ENCODE measurements around the gene LIPI.
"Not testable (repeated sequence)": the region's sequence is repeated elsewhere in the genome, so short reads cannot be mapped to it uniquely, and the experiment has no call there.

LIPI gene

DNA sequence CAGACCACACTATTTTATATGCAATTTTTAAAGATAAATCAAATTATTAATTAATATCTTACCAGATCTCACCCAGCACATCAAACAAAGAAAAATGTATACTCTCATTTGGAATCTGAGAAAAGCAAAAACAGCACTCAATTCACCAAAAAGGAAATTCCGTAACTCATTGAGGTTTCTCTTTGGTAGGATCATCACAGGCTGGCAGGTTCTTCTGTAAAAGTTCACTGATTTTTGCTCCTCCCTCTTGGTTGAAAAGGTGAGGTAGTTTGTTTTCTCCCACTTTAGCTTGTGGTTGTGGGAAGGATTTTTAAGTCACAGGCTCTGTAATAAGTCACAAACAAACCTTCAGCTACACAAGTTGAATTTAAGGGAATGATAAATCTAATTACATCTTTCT lies at the start of gene LIPI:
Gene LIPI, minus strand, starts transcription at position 218 of the 400 bp plus-strand sequence. Its CDS starts 110 bp downstream, at position 108.
- DNase-seq, result no peak

- DNase-seq, result no peak
Measured at GRCh38 chr21:14260174-14260764, 49.5 kb upstream of the LIPI start.

DNA sequence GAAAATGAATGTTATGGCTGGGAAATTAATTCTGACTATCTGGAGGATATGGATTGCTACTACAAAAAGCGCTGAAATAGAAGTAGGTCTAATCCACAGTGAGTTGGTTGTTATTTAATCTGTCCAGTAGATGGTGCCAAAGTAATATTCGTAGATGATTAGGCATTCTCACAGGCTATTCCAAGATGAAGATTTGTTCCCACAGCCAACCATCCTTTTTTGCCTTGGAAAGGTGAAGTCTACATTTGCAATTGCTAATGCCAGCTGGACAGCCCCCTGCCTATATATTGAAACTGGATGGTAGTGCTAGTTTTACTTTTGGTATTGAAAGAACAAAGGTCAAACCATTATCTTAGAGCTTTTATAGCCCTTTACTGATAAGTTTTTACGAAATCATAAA lies 49.0 kb upstream of the LIPI start:
- DNase-seq, result peak; percentile 33

GRCh38 chr21:14251336-14251735 lies 40.6 kb upstream of the LIPI start:
- DNase-seq, result no peak

- DNase-seq, result no peak
Measured at GRCh38 chr21:14245711-14246110, 35.0 kb upstream of the LIPI start.

DNA sequence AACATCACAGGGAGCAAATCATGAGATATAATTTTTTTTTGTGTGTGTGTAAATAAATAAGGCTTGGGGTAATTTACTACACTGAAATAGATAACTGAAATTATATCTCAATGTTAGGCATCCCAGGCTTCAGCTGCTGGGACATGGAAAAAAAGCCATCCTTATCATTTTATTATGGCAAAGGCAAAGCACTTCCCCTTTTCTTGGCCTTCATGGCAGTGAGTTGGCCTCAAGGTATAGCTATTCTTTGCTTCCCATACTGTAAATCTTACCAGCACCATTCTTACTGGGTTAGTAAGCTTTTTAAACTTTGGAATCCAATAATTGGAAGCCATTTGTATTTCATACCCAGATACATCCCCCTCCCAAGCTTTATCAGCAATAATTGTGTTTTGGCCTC lies 34.2 kb upstream of the LIPI start:
- no peak for DNase-seq

GRCh38 chr21:14243874-14244273 lies 33.1 kb upstream of the LIPI start:
- no peak for DNase-seq

- DNase-seq, result no peak
Measured at GRCh38 chr21:14243461-14243860, 32.7 kb upstream of the LIPI start.

GRCh38 chr21:14241297-14241696 lies 30.5 kb upstream of the LIPI start:
- DNase-seq, result peak; percentile 23

DNA sequence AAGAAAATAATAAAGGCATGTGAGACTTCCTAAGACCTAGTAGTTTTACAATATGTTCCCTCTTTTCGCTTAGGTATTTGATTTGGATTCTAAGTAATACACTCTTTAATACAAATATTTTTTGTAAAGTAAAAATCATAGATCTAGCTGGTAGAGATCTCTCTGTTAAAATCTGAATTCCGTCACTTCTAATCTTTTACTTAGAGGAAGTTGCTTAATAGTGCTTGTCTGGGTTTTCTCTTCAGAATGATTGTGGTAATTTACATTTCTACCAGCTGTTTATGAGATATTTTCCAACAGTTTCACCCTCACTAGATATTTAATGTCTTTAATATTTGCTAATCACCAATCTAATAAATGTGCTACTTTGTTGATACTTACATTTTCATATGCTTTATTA lies 28.5 kb upstream of the LIPI start:
- DNase-seq, result no peak

DNA sequence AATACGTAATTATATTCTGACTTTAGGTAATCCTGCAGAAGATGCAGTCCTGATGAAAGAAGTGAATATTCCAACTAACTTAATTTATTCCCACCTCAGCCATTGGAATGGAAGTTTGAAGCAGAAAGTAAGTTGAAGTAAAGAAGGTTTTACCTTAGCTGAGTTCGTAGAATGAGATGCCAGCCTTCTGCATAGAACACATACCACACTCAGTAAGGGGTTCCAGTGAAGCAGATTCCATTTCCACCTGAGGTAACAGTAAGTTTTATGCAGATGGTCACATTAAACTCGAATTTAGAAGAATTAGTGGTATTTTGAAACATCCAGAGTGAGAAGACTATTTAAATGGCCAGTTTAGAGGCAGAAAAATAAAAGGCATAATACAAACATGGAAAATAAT lies 25.4 kb upstream of the LIPI start:
- no peak for DNase-seq

DNA sequence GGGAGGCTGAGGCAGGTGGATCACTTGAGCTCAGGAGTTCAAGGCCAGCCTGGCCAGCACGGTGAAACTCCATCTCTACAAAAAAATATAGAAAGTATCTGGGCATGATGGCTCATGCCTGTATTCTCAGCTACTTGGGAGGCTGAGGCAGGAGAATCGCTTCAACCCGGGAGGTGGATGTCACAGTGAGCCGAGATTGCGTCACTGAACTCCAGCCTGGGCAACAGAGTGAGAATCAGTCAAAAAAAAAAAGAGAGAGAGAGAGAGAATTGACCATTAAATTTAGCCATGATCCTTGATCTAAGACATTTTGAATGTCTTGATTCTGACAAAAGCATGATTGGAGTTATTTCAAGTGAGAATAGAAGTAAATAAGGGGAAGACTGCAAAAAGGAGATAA lies 24.3 kb upstream of the LIPI start:
- DNase-seq, result no peak

DNA sequence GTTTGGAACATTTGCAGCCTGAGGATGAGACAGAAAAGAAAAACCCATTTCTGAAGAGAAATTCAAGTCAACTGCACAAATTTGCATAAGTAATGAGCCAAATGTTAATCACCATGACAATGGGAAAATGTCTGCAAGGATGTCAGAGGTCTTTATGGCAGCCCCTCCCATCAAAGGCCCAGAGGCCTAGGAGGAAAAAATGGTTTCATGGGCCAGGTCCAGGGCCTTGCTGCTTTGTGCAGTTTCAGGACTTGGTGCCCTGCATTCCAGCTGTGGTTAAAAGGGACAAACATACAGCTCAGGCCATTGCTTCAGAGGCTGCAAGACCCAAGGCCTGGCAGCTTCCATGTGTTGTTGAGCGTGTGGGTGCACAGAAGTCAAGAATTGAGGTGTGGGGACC lies 18.6 kb upstream of the LIPI start:
- no peak for DNase-seq

GRCh38 chr21:14223365-14223764 lies 12.6 kb upstream of the LIPI start:
- no peak for DNase-seq

DNA sequence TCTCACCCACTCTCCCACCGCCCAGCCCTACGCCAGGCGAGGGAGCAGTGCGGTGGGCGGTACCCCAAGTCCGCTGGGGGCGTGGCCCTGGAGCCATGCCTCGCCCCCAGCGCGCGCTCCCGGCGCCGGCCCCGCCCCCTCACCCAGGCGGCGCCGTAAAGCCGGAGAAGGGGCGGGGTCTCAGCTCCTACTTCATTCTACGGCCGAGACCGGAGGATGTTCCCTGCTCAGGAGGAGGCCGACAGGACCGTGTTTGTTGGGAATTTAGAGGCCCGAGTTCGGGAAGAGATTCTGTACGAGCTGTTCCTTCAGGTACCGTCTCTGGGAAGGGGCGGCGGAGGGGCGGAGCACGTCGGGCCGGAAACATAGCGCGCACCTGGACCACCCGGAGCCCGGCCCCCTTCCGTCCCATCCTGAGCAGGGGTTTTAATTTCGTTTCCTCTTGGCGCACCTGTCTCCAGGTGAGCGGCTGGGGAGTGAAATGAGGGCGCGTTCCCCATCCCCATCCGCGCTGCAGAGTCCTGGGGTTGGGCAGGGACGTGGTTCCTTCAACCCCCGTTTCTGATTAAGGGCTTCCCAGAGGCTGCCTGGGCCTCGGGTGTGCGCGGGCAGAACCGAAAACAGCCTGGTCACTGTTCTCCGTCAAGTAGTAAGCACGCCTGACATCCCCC lies 5.4 kb upstream of the LIPI start, which contains the start of gene RBM11:
Gene RBM11, plus strand, starts transcription at position 187 of the 671 bp plus-strand sequence. Its CDS starts 30 bp downstream, at position 217.
- peak; percentile 68 for DNase-seq

- DNase-seq, result no peak
Measured at GRCh38 chr21:14213164-14213563, 2.4 kb upstream of the LIPI start.

DNA sequence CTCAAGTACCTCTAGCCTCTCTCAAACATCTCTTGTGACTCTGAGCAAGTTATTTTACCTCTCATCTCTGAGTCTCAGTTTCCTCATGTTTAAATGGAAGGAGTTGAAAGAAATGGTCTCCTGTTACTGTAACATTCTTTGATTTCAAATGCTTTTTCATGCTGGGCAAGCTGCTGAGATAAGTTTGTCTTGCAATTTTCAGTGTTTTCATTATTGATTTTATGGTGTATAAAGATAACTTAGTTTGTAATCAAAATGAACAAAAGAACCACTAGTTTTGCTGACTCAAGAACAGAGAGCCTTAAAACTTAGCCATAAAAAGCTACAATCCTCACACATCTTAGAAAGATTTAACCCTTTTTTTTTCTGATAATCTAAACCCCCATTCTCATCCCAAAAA lies 4.5 kb downstream of the LIPI start:
- DNase-seq, result no peak

DNA sequence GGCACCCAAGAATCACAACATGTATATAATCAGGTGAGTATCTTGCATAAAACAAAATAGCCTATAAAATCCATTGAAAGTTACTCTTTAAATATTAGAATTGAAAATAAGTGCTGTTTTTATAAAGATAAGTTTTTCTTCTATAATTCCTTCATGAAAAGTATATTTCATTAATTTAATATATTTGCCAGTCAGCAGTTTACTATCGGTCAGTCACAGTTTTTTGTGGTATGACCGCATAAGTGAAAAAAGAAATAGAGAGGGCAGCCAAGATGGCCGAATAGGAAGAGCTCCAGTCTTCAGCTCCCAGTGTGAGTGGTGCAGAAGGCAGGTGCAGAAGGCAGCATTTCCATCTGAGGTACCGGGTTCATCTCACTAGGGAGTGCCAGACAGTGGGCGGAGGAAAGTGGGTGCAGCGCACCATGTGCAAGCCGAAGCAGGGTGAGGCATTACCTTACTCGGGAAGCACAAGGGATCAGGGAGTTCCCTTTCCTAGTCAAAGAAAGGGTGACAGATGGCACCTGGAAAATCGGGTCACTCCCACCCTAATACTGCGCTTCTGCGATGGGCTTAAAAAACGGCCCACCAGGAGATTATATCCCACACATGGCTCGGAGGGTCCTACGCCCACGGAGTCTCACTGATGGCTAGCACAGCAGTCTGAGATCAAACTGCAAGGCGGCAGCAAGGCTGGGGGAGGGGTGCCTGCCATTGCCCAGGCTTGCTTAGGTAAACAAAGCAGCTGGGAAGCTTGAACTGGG lies 44.1 kb downstream of the LIPI start:
- DNase-seq, result not testable (repeated sequence)

- DNase-seq, result no peak
Measured at GRCh38 chr21:14143999-14144398, 66.8 kb downstream of the LIPI start.

GRCh38 chr21:14124266-14124665 lies 86.5 kb downstream of the LIPI start:
- no peak for DNase-seq

- no peak for DNase-seq
Measured at GRCh38 chr21:14121719-14122118, 89.0 kb downstream of the LIPI start.

- peak; percentile 12 for DNase-seq
Measured at GRCh38 chr21:14120091-14120734, 90.5 kb downstream of the LIPI start.

DNA sequence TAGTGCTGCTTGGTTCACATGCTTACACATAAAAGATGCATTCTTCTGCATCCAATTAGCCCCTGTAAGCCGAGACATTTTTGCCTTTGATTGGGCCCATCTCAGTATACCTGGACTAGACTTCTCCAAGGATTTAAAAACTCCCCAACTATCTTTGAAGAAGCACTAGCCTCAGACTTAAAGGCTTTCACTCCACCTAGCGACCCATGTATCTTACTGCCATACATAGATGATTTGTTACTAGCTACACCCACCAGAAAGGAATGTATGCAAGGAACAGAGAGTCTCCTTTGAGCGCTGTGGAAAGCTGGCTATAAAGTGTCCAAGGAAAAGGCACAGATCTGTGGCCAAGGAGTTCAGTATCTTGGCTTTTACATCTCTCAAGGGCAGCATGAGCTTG lies 91.7 kb downstream of the LIPI start:
- no peak for DNase-seq

- DNase-seq, result no peak
Measured at GRCh38 chr21:14116080-14116481, 94.7 kb downstream of the LIPI start.

Data from CD4-positive, alpha-beta T cell treated with Interleukin-17A for 1 hour (primary cell).